Stimulated activated effector memory CD8-positive, alpha-beta T cell treated with anti-CD3 and anti-CD28 coated beads, Interleukin-12 subunit alpha, Interleukin-12 subunit beta, amount 100 ng/mL, for 72 hours (primary cell): ENCODE measurements around the gene HNRNPA0.

Experiments used
- ATAC-seq: fragments of 150-1000 bp; cut with Tn5 transposase; 2 replicates; pipeline ENCODE4 v1.10.0; 2021
- DNase-seq, 2 donors: peaks; one replicate each; pipeline ENCODE4 v3.0.0; 2021 to 2022; ENCODE audit warnings: low spot score in 2 of 2
- H3K27ac Mint-ChIP-seq: one replicate; pipeline ENCODE4 v1.8.0; 2022; ENCODE audit warnings: mild to moderate bottlenecking, mixed read lengths
- H3K36me3 Mint-ChIP-seq: one replicate; pipeline ENCODE4 v1.8.0; 2022; ENCODE audit warnings: mild to moderate bottlenecking, mixed read lengths
- H3K4me1 Mint-ChIP-seq: one replicate; pipeline ENCODE4 v1.8.0; 2022; ENCODE audit warnings: mixed read lengths
- H3K4me3 Mint-ChIP-seq: one replicate; pipeline ENCODE4 v1.8.0; 2022; ENCODE audit warnings: mild to moderate bottlenecking, mixed read lengths
- H3K9me3 Mint-ChIP-seq: one replicate; pipeline ENCODE4 v1.8.0; 2022; ENCODE audit warnings: mixed read lengths

HNRNPA0 gene

DNA sequence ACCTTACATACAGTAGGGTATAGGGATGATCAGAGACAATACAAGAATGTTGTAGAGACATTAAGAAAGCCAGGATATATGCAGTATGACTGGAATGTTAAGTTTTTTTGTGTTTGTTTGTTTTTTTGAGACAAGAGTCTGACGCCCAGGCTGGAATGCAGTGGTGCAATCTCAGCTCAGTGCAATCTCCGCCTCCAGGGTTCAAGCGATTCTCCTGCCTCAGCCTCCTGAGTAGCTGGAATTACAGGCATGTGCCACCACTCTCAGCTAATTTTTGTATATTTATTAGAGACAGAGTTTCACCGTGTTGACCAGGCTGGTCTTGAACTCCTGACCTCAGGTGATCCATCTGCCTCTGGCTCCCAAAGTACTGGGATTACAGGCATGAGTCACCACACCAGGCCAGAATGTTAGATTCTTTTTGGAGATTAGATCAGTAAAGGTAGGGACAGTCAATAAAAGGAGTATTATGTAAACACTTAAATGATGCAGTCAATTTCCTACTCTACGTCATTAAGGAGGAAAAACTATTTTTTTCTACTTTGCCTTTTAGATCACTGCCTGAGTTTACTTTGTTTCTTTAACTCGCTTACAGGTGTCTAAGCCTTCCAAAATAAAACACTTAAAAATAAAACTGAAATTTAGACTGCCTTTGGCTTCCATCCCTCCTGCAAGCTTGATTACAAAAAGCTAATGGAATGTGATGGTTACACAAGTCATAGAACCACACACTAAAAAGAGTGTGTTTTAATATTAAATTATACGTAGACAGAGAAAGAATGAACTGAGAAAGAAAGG lies 6.8 kb upstream of the HNRNPA0 start:
- H3K4me3 Mint-ChIP-seq = no peak overlapping the region

DNA sequence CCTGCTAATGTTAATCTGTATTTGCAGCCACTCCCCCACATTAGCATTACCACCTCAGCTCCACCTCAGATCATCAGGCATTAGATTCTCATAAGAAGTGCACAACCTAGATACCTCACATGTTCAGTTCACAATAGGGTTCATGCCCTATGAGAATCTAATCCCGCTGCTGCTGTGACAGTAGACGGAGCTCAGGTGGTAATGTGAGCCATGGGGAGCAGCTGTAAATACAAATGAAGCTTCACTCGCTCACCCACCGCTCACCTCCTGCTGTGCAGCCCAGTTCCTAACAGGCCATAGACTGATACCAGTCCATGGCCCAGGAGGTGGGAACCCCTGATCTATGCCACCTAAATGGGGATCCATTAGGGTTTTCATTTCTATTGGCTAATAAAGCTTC lies 6.1 kb upstream of the HNRNPA0 start:
- ATAC-seq (no peak), DNase-seq (no peak)
- no peaks in the 10 kb centered on the region for H3K36me3 Mint-ChIP-seq
- H3K27ac Mint-ChIP-seq = no peak overlapping the region
- H3K4me1 Mint-ChIP-seq = peaks cover 8% of the 10 kb centered on the region
- no peaks in the 10 kb centered on the region for H3K9me3 Mint-ChIP-seq
- no peak overlapping the region for H3K4me3 Mint-ChIP-seq

More for the DNA sequence above, 6.8 kb upstream of the HNRNPA0 start:
- Mint-ChIP-seq H3K27ac (no peak overlapping the region), H3K4me1 (peaks cover 8% of the 10 kb centered on the region), H3K36me3 (no peaks in the 10 kb centered on the region), H3K9me3 (no peaks in the 10 kb centered on the region)
- ATAC-seq (no peak), DNase-seq (no peak)

DNA sequence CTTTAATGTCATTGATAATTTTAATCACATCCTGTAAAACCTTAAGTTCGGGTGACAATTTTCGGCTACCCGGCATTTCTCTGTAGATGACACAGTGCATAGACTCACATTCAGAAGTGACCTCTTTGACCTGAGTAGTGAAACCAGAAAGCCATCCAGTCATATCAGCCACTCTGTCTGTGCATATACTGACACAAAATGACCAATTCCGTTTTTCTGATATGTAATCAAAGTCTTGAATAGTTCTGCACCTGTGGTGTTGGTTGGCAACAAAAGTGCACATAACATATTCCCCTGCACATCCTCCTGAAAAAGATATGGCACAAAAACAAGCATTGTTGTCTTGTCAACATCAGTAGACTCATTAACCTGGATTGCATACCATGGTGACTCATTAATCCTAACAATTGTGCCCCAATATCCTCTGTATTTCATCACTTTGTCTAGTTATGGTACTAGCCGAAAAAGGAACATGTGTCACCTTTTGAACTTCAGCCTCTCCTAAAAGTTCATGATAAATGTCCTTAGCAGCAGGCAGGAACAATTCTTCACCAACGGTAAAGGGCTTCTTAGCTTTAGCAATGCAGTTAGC lies 4.6 kb upstream of the HNRNPA0 start:
- no peak overlapping the region for H3K27ac Mint-ChIP-seq
- DNase-seq (no peak), ATAC-seq (peak; percentile 5)
- H3K4me1 Mint-ChIP-seq = peaks cover 8% of the 10 kb centered on the region
- H3K36me3 Mint-ChIP-seq = peaks cover 12% of the 10 kb centered on the region
- H3K9me3 Mint-ChIP-seq = no peaks in the 10 kb centered on the region
- H3K4me3 Mint-ChIP-seq = no peak overlapping the region

DNA sequence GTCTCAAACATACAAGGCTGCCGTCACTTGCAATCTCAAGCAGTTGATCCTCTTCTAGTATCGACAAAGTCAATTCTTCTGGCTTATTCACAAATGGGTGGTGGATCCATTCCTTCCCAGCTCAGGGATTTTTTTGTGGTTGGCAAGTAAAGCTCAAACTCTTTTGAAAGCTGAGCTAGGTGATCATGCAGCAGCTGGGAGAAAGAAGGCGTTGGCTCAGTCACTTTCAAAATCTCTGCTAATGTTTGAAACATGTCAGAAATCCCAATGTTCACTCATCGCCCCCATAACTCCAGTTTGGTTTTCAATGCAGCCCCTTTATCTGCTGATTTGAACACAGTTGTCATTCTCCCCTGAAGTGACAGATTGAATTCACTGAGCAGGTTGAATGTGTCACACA lies 4.0 kb upstream of the HNRNPA0 start:
- ATAC-seq = no peak
- Mint-ChIP-seq H3K9me3 (no peaks in the 10 kb centered on the region), H3K4me1 (peaks cover 8% of the 10 kb centered on the region), H3K4me3 (no peak overlapping the region), H3K27ac (no peak overlapping the region), H3K36me3 (peaks cover 19% of the 10 kb centered on the region)
- no peak for DNase-seq

DNA sequence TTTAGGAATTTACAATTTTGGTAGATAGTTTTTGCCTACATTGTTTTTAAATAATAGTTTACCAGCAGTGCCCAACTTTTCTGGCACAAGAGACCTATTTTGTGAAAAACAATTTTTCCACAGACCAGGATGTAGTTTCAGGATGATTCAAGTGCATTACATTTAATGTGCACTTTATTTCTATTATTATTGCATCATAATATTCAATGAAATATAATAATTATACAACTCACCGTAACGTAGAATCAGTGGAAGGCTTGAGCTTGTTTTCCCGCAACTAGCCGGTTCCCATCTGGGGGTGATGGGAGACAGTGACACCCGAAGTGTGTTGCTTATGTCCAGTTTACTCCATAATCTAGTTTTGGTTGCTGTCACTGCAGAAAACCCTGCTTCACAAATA lies 3.5 kb upstream of the HNRNPA0 start:
- H3K4me1 Mint-ChIP-seq = peaks cover 8% of the 10 kb centered on the region
- DNase-seq (no peak), ATAC-seq (no peak)
- H3K9me3 Mint-ChIP-seq = no peaks in the 10 kb centered on the region
- H3K36me3 Mint-ChIP-seq = peaks cover 24% of the 10 kb centered on the region
- H3K4me3 Mint-ChIP-seq = no peak overlapping the region
- H3K27ac Mint-ChIP-seq = no peak overlapping the region

DNA sequence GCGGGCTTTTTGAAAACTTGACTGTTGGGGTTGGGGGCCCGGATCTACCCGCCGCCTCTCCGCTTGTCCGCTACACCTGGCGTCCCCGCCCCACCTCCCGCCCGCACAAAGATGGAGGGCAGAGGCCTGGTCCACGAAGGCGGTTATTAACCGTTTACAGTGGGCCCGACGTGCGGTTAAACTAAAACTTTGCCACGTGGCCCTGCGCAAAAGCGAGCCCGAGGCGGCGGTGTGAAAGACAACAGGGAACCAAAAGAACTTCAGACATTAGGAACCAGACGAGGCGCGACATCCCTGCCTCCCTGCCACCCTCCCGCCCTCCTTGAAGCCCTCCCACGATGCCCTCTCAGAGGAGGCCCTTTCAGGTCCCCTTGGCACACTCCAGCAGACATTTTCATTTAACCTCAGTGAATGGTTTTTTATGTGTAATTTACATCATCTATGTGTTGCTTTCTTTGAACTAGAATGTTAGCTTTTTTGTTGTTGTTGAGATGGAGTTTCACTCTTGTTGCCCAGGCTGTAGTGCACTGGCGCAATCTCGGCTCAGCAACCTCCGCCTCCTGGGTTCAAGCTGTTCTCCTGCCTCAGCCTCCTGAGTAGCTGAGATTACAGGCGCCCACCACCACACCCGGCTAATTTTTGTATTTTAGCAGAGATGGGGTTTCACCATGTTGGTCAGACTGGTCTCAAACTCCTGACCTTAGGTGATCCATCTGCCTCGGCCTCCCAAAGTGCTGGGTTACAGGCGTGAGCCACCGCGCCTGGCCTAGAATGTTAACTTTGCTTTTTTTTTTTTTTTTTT lies 999 bp upstream of the HNRNPA0 start:
- peaks cover 25% of the 10 kb centered on the region for H3K4me1 Mint-ChIP-seq
- DNase-seq (no peak), ATAC-seq (peak; percentile 38)
- no peaks in the 10 kb centered on the region for H3K9me3 Mint-ChIP-seq
- peak overlapping the region; percentile 94 for H3K4me3 Mint-ChIP-seq
- peaks cover 49% of the 10 kb centered on the region for H3K36me3 Mint-ChIP-seq
- H3K27ac Mint-ChIP-seq = peak overlapping the region; percentile 100

DNA sequence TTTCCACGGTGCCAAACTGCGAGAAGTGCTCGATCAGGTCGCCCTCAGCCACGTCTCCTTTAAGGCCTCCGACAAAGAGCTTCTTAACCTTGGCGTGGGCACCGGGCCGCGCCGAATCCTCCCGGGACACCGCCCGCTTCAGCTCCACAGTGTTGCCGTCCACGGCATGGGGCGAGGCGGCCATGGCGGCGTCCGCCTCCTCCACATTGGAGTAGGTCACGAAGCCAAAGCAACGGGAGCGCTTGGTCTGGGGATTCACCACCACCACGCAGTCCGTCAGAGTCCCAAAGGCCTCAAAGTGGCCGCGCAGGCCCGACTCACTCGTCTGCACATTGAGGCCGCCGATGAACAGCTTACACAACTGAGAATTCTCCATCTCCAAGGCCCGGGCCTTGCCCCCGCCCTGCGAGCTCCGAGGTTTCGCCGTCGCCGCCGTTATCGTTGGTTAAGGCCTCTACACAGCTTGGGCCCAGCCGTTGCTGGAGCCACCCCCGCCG lies 424 bp downstream of the HNRNPA0 start:
- H3K4me3 Mint-ChIP-seq = peak overlapping the region; percentile 94
- DNase-seq (peak in 1 of 2 donors; percentile 82), ATAC-seq (peak; percentile 39)
- H3K4me1 Mint-ChIP-seq = peaks cover 24% of the 10 kb centered on the region
- H3K27ac Mint-ChIP-seq = peak overlapping the region; percentile 100
- no peaks in the 10 kb centered on the region for H3K9me3 Mint-ChIP-seq
- peaks cover 63% of the 10 kb centered on the region for H3K36me3 Mint-ChIP-seq

DNA sequence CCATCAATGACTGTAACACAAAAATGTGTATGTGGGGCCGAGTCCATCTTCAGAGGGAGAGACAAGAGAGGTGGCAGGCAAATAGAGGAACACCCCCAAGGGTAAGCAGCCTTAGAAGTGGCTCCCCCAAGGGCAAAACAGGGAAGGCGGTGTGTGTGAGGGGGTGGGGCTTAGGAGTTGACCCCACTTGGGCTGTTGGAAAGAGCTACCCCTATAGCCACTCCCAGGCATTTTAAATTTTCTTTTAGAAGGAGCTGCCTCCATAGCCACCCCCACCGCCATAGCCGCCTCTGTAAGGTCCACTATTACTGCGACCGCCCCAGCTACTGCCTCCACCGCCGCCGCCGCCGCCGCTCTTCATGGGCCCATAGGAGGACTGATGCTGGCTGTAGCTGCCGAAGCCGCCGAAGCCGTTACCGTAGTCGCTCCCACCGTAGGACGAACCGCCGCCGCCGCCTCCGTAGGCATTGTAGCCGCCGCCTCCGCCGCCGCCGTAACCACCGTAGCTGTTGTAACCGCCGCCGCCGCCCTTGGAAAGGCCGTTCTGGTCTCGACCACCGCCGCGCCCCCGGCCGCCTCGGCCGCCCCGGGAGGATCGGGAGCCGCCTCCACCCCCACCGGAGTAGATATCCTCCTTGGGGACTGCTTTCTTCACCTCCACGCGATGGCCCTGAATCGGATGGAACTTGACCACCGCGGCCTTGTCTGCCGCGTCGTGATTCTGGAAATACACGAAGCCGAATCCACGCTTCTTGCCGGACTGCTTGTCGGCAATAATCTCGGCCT lies 1.1 kb downstream of the HNRNPA0 start:
- H3K27ac Mint-ChIP-seq = peak overlapping the region; percentile 100
- no peak for ATAC-seq
- no peaks in the 10 kb centered on the region for H3K9me3 Mint-ChIP-seq
- H3K4me1 Mint-ChIP-seq = peaks cover 18% of the 10 kb centered on the region
- peak overlapping the region; percentile 94 for H3K4me3 Mint-ChIP-seq
- H3K36me3 Mint-ChIP-seq = peaks cover 66% of the 10 kb centered on the region
- DNase-seq = peak; percentile 18 to 77

DNA sequence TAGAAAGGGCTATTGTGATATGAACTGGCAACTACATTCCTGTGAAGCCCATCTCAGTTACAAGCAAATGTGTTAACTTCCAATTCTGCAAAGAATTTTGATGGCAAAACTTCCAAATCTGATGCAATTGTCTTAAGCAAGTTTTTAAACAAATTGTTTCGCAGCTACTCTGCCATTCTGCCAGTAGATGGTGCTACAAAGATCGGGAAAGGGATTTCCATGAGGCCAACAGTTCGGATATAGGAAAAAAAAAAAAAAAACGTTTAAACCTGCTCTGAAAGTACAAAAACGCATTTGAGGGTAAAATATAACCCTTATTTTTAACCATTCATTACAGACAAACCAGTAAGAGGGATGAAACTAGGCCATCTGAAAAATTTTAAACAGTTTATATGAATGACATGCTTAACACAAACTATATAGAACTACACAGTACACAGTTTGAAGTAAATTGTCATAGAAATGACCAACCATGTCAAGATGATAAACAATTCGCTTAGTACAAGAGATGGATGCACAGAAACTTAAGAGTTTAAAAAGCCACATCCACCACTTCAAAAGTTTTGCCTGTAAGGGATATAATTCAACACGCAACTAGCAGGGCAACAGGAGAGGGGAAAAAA lies 2.2 kb downstream of the HNRNPA0 start:
- no peak for DNase-seq
- peaks cover 66% of the 10 kb centered on the region for H3K36me3 Mint-ChIP-seq
- H3K4me1 Mint-ChIP-seq = peaks cover 17% of the 10 kb centered on the region
- peak overlapping the region; percentile 94 for H3K4me3 Mint-ChIP-seq
- peak overlapping the region; percentile 100 for H3K27ac Mint-ChIP-seq
- no peaks in the 10 kb centered on the region for H3K9me3 Mint-ChIP-seq
- no peak for ATAC-seq

DNA sequence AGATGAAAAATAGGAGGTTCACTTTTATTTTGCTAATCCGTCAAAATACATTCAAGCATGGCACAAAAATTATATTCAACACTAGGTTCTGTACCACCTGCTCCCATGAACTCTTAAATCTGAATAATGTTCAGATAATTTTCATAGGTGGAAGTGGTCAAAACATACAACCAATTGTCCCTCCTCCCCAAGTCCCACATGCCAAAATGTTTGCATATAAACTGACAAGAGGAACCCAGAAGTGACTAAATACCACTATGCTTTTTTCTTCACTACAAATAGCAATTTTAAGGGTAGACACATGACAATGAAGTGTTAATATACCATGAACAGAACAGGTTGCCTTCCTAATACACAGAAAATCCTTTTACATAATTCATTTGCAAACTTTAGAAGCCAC lies 3.7 kb downstream of the HNRNPA0 start:
- no peak for ATAC-seq
- Mint-ChIP-seq H3K27ac (no peak overlapping the region), H3K4me3 (peak overlapping the region; percentile 94), H3K36me3 (peaks cover 66% of the 10 kb centered on the region), H3K4me1 (peaks cover 17% of the 10 kb centered on the region), H3K9me3 (no peaks in the 10 kb centered on the region)
- no peak for DNase-seq

DNA sequence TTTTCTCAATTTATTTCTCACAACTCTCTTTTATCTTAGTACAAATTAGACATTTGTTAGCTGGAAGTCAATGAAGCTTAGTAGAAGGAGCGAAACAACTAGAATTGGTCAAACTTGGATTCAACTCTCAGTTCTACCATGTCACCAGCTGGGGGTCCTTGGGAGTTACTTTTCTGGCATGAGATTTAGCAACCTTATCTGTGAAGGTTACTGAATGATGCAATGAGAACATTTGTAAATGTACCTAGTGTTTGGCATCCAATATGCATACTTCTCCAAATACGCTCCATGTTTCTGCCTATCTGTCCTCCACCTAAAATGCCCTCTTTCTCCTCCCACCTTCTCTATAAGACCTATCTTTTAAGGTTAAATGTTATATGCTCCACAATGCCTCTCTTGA lies 6.3 kb downstream of the HNRNPA0 start:
- Mint-ChIP-seq H3K9me3 (no peaks in the 10 kb centered on the region), H3K27ac (no peak overlapping the region), H3K36me3 (peaks cover 44% of the 10 kb centered on the region), H3K4me3 (no peak overlapping the region), H3K4me1 (peaks cover 17% of the 10 kb centered on the region)
- ATAC-seq (no peak), DNase-seq (no peak)

DNA sequence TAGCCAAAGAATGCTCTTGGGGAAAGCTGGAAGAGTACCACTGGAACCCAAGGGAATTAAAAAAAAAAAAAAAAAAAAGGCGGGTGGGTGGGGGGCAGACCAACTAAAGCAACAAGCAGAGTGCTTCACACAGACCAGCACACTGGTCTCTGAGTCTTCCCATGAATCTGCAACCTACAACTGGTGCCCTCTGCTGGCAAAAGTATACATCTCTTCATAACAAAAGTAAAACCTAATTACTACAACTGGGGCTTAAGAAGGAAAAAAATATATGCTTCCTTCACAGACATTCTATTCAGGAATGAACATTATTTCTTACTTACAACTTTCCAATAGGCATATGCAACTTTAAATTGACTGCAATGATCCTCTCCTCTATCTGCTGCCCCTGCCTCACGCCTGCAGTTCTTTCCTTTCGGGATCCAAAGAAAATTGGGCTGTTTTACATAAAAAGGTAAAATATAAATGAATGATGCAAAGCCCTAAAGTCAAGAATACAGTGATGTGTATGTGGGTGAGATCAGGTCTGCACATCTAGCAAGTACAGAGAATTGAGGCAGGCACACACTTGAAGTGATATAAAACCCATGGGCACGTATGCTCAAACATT lies 11.0 kb downstream of the HNRNPA0 start:
- no peaks in the 10 kb centered on the region for H3K4me1 Mint-ChIP-seq

DNA sequence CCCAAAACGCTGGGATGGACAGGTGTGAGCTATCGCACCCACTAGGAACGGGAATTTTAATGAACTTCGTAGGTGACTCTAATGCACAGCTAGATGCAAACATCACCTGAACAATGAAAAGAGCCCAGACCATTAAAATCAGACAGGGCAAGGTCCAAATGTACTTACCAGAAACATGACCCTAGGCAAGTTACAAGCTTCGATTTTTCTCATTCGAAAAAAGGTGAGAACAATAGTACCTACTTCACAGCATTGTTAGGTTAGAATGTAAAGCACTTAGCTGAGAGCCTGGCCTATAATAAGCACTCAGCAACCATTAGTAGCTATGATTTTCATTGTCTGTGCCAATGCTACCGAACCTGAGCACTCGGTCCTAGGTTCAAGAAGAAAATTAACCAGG lies 12.4 kb downstream of the HNRNPA0 start:
- Mint-ChIP-seq H3K4me1 (no peaks in the 10 kb centered on the region), H3K9me3 (no peaks in the 10 kb centered on the region), H3K36me3 (no peaks in the 10 kb centered on the region), H3K4me3 (no peak overlapping the region), H3K27ac (no peak overlapping the region)
- ATAC-seq (no peak), DNase-seq (no peak)

More for the DNA sequence above, 11.0 kb downstream of the HNRNPA0 start:
- no peak overlapping the region for H3K4me3 Mint-ChIP-seq
- H3K9me3 Mint-ChIP-seq = no peaks in the 10 kb centered on the region
- DNase-seq = peak in 1 of 2 donors; percentile 36
- peak; percentile 80 for ATAC-seq
- no peak overlapping the region for H3K27ac Mint-ChIP-seq
- no peaks in the 10 kb centered on the region for H3K36me3 Mint-ChIP-seq

DNA sequence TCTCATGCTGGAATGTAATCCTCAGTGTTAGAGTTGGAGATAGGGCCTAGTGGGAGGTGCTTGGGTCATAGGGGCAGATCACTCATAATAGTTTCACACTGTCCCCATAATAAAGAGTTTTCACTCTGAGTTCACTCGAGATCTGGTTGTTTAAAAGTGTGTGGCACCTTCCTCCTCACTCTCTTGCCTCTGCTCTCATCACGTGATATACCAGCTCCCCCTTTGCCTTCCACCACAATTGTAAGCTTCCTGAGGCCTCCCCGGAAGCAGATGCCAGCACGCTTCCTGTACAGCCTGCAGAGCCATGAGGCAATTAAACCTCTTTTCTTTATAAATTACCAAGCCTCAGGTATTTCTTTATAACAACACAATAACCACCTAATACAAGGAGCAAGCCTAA lies 14.4 kb downstream of the HNRNPA0 start:
- no peaks in the 10 kb centered on the region for H3K9me3 Mint-ChIP-seq
- H3K4me3 Mint-ChIP-seq = no peak overlapping the region
- no peaks in the 10 kb centered on the region for H3K36me3 Mint-ChIP-seq
- DNase-seq = no peak
- ATAC-seq = no peak
- no peaks in the 10 kb centered on the region for H3K4me1 Mint-ChIP-seq
- no peak overlapping the region for H3K27ac Mint-ChIP-seq
